H1 (cell line): ENCODE data around the gene ATP8B2. TPM values are rescaled to one million over a fixed set of nuclear protein-coding genes. Genes with fewer than 3 reads are reported as not detected.

Source experiments
- ASH2L ChIP-seq: fragments of 200-600, 300-600 bp; sonication (generic); IDR thresholded peaks from one replicate; pipeline ENCODE4 v1.7.1; 2017; ENCODE audit warnings: low read length
- CBX8 ChIP-seq: fragments of 300-800, 300-1000 bp; sonication (generic); IDR thresholded peaks from 2 replicates; pipeline ENCODE4 v1.7.1; 2016; ENCODE audit warnings: low read depth, low read length, borderline replicate concordance
- CTBP2 ChIP-seq: IDR thresholded peaks from 2 replicates; pipeline ENCODE4 v1.7.0; 2011; ENCODE audit warnings: borderline replicate concordance, mild to moderate bottlenecking, moderate library complexity, mixed read lengths, low read length; ENCODE audit not compliant: insufficient read depth, insufficient read length
- SP4 ChIP-seq: IDR thresholded peaks from 2 replicates; pipeline ENCODE4 v1.6.1; 2012; ENCODE audit warnings: low read length, inconsistent platforms
- polyA plus RNA-seq, 7 experiments: library from polyadenylated mRNA; depleted of rRNA in 3 of 7; stranded (reverse) in 5 of 7; unstranded in 2 of 7; fragments of >200 nt in 5 of 7; fragments of 200-250 nt in 2 of 7; gene quantifications; 1 replicate in 5 of 7; 2 replicates in 1 of 7; 4 replicates in 1 of 7; pipeline versions ENCODE4 v1.2.1 to v1.2.3, GENCODE V29; 2011 to 2013; ENCODE audit warnings: missing spikeins in 2 of 7, mixed read lengths in 2 of 7
- total RNA-seq: library from RNA; stranded (reverse); fragmentation: NEBNext Ultra II Directional; extraction: Animal tissue kit (Norgen Biotek cat#: 25700); gene quantifications from 2 replicates; pipeline ENCODE4 v1.2.1, GENCODE V29; 2021

ATP8B2 gene
- total and polyA plus RNA-seq, 2 of the 8 experiments (the other 6 are each of a cell fraction or from before 2014, with no cell fraction given): 61.4 to 70.1 TPM

DNA sequence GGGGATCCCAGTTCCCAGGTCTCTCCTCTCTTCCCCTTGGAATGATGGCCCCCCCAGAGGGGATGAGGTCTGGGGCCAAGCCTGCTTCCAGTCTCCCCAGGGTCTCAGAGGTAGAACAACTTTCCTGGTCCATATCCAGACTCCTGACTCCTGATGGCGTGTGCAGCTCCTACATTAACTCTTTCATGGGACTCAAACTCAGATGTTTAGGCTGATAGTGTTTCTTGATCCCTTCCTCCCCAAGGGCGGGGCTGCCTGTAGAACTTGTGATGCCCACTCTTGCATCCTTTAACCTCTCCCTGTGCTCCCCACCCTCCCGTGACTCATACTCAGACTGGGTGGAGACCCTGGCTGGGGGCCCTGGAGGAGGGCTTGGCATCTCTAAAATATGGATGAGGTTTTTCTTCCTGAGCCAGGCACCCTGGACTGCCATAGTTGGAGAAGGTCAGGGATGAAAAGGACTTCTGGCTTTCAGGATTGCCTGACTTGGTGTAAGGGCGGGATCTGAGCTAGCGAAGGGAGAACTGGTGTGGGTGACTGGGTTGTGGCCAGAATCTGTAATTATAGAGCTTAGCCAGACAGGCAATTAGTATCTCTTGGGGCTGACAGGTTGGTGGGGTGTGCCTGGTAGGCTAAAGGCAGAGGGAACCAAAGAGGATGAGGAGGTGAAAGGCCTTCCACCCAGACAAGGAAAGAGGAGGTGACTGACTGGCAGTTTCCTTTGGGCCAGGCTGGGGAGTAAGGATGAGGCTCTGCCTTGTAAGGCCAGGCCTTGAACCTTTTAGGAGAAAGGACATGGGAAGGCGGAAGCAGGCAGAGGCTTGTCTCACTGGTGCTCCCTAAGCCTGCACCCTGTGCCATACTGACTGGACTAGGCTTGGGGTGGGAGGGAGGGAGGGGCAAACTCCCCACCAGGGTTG lies 1.5 kb downstream of the ATP8B2 start (continued):
- TF ChIP-seq CBX8 (no peak), ASH2L (no peak), CTBP2 (no peak), SP4 (no peak)
